Fibroblast of villous mesenchyme (primary cell): ENCODE measurements around the gene MGMT. TPM values are rescaled to one million over a fixed set of nuclear protein-coding genes. Genes with fewer than 3 reads are reported as not detected.

Experiments used
- DNase-seq: peaks from one replicate; pipeline ENCODE4 v3.0.0-alpha.2; 2010; ENCODE audit warnings: low read depth
- H3K4me3 ChIP-seq: 2 replicates; pipeline ENCODE4 v1.5.1; 2011; ENCODE audit warnings: low read depth, mild to moderate bottlenecking, low read length
- total RNA-seq: library from RNA; depleted of rRNA; stranded (reverse); fragments of >200 nt; gene quantifications from 2 replicates; pipeline ENCODE4 v1.2.3, GENCODE V29; 2012
- TF ChIP-seq, protein P1 (sequence below): IDR thresholded peaks from 2 replicates; pipeline ENCODE4 v1.5.1; 2012; ENCODE audit warnings: low read depth, mild to moderate bottlenecking, low read length; ENCODE audit not compliant: insufficient read depth

MGMT gene
- total RNA-seq, 1 donor = 10.4 TPM

DNA sequence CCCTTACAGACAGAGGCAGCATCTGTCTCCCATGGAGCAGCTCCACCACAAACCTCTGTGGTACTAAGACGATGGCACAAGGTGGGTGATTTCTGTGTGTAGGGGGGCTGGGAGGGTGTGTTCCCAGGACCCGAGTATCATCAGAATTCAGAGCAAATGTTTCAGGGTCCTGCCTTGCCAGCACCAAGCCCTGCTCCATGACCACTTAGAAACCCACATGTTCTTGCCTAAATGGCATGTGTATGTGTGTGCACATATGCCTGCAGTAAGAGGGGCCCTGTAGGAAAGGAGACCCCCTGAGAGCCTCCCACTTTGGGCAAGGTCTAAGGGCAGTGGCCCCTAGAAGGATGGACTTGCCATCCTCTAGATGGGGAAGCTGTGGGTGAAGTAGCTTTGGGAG is 17.1 kb upstream of the MGMT start:
- TF ChIP-seq, protein P1, sequence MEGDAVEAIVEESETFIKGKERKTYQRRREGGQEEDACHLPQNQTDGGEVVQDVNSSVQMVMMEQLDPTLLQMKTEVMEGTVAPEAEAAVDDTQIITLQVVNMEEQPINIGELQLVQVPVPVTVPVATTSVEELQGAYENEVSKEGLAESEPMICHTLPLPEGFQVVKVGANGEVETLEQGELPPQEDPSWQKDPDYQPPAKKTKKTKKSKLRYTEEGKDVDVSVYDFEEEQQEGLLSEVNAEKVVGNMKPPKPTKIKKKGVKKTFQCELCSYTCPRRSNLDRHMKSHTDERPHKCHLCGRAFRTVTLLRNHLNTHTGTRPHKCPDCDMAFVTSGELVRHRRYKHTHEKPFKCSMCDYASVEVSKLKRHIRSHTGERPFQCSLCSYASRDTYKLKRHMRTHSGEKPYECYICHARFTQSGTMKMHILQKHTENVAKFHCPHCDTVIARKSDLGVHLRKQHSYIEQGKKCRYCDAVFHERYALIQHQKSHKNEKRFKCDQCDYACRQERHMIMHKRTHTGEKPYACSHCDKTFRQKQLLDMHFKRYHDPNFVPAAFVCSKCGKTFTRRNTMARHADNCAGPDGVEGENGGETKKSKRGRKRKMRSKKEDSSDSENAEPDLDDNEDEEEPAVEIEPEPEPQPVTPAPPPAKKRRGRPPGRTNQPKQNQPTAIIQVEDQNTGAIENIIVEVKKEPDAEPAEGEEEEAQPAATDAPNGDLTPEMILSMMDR = no peak
- H3K4me3 ChIP-seq = no peak overlapping the region
- DNase-seq = no peak

DNA sequence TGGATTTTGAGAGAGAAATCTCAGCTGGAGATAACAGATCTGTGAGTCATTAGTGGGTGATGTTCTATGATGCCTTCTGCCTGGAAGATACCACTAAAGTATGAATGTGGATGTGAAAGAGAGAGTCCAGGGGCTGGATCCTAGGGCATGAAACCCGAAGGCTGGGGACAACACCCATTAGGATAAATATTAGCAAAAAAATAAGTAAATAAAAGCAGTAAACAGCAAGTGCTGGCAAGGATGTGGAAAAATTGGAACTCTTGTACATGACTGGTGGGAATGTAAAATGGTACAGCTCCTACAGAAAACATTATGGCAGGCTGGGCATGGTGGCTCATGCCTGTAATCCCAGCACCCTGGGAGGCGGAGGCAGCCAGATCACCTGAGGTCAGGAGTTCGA is 16.6 kb upstream of the MGMT start:
- TF ChIP-seq, protein P1 = no peak
- no peak overlapping the region for H3K4me3 ChIP-seq
- no peak for DNase-seq

DNA sequence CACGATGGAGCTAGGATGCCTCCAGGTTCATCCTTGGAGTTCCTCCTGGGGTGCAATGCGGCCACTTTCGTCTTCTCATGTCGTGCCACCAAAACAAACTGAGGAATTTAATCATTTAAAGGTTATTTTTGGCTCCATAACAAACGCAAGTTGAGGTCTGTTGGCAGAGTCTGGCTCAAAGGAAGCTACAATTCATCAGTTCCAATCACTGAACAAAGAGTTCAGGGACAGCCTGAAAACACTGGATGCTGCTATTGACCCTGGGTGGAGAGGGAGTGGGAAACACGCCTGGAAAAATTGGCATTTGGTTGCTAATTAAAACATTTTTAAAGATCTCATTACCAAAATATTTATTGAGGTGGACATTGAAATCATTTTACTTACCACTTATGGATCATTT is 11.4 kb upstream of the MGMT start:
- DNase-seq = no peak
- TF ChIP-seq, protein P1 = no peak
- no peak overlapping the region for H3K4me3 ChIP-seq

DNA sequence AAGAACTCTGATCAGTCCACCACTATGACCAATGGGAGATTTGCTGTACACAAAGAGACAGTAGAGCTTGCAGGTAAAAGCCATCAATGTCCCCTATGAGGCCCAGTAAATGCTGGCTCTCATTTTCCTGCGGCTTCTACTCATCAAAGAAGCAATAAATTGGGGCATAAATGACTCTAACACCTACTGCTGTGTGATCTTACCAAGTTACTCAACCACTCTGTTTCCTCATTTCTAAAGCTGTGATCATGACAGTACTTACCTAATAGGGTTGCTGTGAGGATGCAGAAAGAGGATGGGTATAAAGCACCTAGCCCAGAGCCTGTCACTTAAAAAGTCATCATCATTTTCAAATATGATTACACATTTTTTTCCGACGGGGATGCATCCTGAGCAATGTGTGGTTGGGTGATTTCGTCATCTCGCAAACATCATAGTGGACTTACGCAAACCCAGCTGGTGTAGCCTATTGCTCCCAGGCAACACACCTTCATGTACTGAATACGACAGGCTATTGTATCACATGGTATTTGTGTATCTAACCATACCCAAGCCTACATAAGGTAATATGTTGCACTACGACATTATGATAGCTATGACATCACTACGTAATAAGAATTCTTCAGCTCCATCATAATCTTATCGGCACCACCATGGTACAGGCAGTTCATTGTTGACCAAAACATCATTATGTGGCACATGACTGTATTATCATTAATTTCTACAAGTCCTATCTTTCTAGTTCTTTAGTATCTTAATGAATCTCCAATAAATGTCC is 7.1 kb upstream of the MGMT start:
- TF ChIP-seq, protein P1 = no peak
- no peak overlapping the region for H3K4me3 ChIP-seq
- DNase-seq = no peak

DNA sequence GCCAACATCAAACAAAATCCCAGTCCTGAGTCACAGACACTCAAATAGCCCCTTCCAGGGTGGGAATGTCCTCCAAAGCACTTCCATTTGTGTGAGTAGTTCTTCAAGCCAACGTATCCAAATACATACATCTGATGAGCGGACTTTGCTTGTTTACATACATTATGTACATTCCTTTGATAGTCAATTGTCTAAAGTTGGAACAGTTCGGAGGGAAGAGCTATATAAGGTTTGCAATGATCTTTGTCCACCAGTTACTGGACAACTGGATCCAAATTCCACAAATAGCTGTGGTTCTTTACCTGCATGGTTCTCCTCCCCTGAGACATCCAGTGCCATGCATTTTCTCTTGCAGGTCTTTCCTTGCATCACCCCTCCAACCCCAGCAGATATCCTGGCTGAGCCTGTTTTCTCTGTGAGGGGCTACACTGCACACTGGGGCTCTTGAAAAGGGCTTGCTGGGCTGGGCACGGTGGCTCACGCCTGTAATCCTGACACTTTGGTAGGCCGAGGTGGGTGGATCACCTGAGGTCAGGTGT is 4.7 kb upstream of the MGMT start:
- DNase-seq = no peak
- no peak overlapping the region for H3K4me3 ChIP-seq
- TF ChIP-seq, protein P1 = no peak

DNA sequence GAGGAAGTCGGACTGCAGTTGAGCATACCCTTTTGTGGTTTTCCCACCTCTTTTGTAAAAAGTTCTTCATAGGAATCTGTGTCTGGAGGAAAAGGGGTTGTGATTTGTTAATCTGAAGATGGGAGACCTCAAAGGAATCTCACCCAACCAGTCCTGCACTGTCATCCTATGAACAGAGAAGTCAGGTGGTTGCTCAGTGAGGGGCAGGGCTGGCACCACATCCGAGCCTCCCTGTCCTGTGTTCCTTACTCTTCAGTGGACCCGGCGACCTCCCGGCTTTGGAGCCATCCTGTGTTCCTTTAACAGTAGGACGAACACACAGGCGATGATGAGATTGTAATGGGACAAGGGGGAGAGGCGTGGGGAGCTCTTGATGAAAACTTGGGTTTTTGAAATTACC is 2.8 kb upstream of the MGMT start:
- no peak for DNase-seq
- H3K4me3 ChIP-seq = no peak overlapping the region
- TF ChIP-seq, protein P1 = no peak
